ENCODE measurements around the gene LAMB1. TPM values are rescaled to one million over a fixed set of nuclear protein-coding genes. Genes with fewer than 3 reads are reported as not detected.

LAMB1 gene
- total RNA-seq, 1 experiment from 2014 or later = 169 TPM

DNA sequence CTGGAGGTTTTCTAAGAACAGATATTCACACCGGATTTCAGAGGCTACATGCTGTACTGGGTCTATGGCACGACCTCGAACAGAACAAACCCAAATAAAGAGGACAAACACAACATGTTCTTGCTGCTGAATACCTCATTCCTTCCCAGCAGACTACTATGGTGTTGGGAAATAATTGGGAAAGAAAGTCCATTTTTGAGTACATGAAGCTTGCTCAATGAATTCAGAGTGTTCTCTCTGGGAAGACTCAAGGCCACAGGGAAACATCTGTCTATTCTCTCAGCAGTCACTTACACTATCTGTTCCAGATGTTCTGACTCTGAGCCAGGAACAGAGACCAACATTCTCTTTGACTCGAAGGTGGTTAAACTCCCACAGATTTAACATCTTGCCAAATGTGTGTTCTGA, 30.9 kb downstream of the LAMB1 start:
- DNase-seq (ENCODE audit: low spot score) = peak; percentile 74
- peaks cover 24% of the 10 kb centered on the region for H3K4me1 ChIP-seq (ENCODE audit: insufficient read depth, low read length, poor library complexity, severe bottlenecking)
- H3K27ac ChIP-seq (ENCODE audit: low read depth, low read length, poor library complexity, severe bottlenecking) = peak overlapping the region; percentile 78
- no peaks in the 10 kb centered on the region for H3K9me3 ChIP-seq (ENCODE audit: low read depth, low read length, poor library complexity, severe bottlenecking)
- POLR2A ChIA-PET (ENCODE audit: low non-redundant PET) = interaction anchor here (0.8 kb wide), 1 partner anchor 75 kb away, joined by 8 read pairs; no protein-coding TSS in a partner anchor
- CTCF ChIA-PET = no interaction called here
- BruUV-seq (replicated peaks) = no TSS peak
- no peaks in the 10 kb centered on the region for H3K27me3 ChIP-seq (replicated peaks; ENCODE audit: insufficient read depth, low read depth, low read length, poor library complexity)
- peaks cover 60% of the 10 kb centered on the region for H3K36me3 ChIP-seq (ENCODE audit: insufficient read depth, low read length, poor library complexity, severe bottlenecking)
- no peak overlapping the region for H3K4me3 ChIP-seq (ENCODE audit: low read depth, low read length, poor library complexity, severe bottlenecking)
- intact Hi-C loops (cut with micrococcal nuclease; ENCODE audit: unreplicated experiment) = no loop called here
- no peak for TF ChIP-seq EZH2 (IDR thresholded peaks at IDR 0.05; ENCODE audit: borderline replicate concordance, low read depth, low read length, poor library complexity, severe bottlenecking)
- TF ChIP-seq, protein P1, sequence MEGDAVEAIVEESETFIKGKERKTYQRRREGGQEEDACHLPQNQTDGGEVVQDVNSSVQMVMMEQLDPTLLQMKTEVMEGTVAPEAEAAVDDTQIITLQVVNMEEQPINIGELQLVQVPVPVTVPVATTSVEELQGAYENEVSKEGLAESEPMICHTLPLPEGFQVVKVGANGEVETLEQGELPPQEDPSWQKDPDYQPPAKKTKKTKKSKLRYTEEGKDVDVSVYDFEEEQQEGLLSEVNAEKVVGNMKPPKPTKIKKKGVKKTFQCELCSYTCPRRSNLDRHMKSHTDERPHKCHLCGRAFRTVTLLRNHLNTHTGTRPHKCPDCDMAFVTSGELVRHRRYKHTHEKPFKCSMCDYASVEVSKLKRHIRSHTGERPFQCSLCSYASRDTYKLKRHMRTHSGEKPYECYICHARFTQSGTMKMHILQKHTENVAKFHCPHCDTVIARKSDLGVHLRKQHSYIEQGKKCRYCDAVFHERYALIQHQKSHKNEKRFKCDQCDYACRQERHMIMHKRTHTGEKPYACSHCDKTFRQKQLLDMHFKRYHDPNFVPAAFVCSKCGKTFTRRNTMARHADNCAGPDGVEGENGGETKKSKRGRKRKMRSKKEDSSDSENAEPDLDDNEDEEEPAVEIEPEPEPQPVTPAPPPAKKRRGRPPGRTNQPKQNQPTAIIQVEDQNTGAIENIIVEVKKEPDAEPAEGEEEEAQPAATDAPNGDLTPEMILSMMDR (conservative IDR thresholded peaks at IDR 0.05; ENCODE audit: low read depth, low read length) = no peak

GRCh38 chr7:107971613-107972012, 31.3 kb downstream of the LAMB1 start:
- TF ChIP-seq EZH2 (IDR thresholded peaks at IDR 0.05; ENCODE audit: borderline replicate concordance, low read depth, low read length, poor library complexity, severe bottlenecking) = no peak
- TF ChIP-seq, protein P1 (conservative IDR thresholded peaks at IDR 0.05; ENCODE audit: low read depth, low read length) = no peak
- intact Hi-C loops (cut with micrococcal nuclease; ENCODE audit: unreplicated experiment) = no loop called here
- peak overlapping the region; percentile 78 for H3K27ac ChIP-seq (ENCODE audit: low read depth, low read length, poor library complexity, severe bottlenecking)

DNA sequence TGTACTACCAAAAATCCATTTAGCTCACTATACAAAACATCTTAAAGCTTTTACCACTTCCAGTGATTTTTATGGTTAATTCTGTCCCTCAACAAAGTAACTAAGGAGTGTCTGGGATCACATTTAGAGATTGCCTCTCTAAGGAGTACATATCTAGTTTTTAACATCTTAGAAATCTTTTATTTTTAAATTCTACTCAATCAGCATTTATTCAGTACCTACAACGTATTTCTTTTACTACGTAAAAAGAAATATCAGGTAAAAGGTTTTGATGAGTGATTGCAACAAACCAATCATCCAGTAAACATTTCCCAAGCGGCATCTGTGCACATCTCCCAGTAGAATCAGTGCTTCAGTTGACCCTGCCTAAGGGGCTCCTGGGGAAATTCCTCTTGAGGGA, 31.9 kb downstream of the LAMB1 start:
- Histone ChIP-seq H3K4me1 (ENCODE audit: insufficient read depth, low read length, poor library complexity, severe bottlenecking) (peaks cover 24% of the 10 kb centered on the region), H3K27me3 (replicated peaks; ENCODE audit: insufficient read depth, low read depth, low read length, poor library complexity) (no peaks in the 10 kb centered on the region), H3K4me3 (ENCODE audit: low read depth, low read length, poor library complexity, severe bottlenecking) (no peak overlapping the region), H3K36me3 (ENCODE audit: insufficient read depth, low read length, poor library complexity, severe bottlenecking) (peaks cover 54% of the 10 kb centered on the region), H3K27ac (ENCODE audit: low read depth, low read length, poor library complexity, severe bottlenecking) (peak overlapping the region; percentile 78), H3K9me3 (ENCODE audit: low read depth, low read length, poor library complexity, severe bottlenecking) (no peaks in the 10 kb centered on the region)
- no TSS peak for BruUV-seq (replicated peaks)
- CTCF ChIA-PET = no interaction called here
- intact Hi-C loops (cut with micrococcal nuclease; ENCODE audit: unreplicated experiment) = no loop called here
- TF ChIP-seq EZH2 (IDR thresholded peaks at IDR 0.05; ENCODE audit: borderline replicate concordance, low read depth, low read length, poor library complexity, severe bottlenecking) = no peak
- TF ChIP-seq, protein P1 (conservative IDR thresholded peaks at IDR 0.05; ENCODE audit: low read depth, low read length) = no peak
- no peak for DNase-seq (ENCODE audit: low spot score)
- POLR2A ChIA-PET (ENCODE audit: low non-redundant PET) = no interaction called here

More at GRCh38 chr7:107971613-107972012, 31.3 kb downstream of the LAMB1 start:
- CTCF ChIA-PET = no interaction called here
- H3K4me1 ChIP-seq (ENCODE audit: insufficient read depth, low read length, poor library complexity, severe bottlenecking) = peaks cover 24% of the 10 kb centered on the region
- DNase-seq (ENCODE audit: low spot score) = peak; percentile 64
- peaks cover 55% of the 10 kb centered on the region for H3K36me3 ChIP-seq (ENCODE audit: insufficient read depth, low read length, poor library complexity, severe bottlenecking)
- no TSS peak for BruUV-seq (replicated peaks)
- no peak overlapping the region for H3K4me3 ChIP-seq (ENCODE audit: low read depth, low read length, poor library complexity, severe bottlenecking)
- no peaks in the 10 kb centered on the region for H3K27me3 ChIP-seq (replicated peaks; ENCODE audit: insufficient read depth, low read depth, low read length, poor library complexity)
- no peaks in the 10 kb centered on the region for H3K9me3 ChIP-seq (ENCODE audit: low read depth, low read length, poor library complexity, severe bottlenecking)
- POLR2A ChIA-PET (ENCODE audit: low non-redundant PET) = no interaction called here
